Measurements from ENCODE around the gene HCAR1. TPM values are rescaled to one million over a fixed set of nuclear protein-coding genes. Genes with fewer than 3 reads are reported as not detected.
"Not testable (repeated sequence)": the region's sequence is repeated elsewhere in the genome, so short reads cannot be mapped to it uniquely, and the experiment has no call there.

The HCAR1 gene
- polyA plus RNA-seq, 1 of the 3 experiments (the other 2 are of a cell fraction), result not detected

DNA sequence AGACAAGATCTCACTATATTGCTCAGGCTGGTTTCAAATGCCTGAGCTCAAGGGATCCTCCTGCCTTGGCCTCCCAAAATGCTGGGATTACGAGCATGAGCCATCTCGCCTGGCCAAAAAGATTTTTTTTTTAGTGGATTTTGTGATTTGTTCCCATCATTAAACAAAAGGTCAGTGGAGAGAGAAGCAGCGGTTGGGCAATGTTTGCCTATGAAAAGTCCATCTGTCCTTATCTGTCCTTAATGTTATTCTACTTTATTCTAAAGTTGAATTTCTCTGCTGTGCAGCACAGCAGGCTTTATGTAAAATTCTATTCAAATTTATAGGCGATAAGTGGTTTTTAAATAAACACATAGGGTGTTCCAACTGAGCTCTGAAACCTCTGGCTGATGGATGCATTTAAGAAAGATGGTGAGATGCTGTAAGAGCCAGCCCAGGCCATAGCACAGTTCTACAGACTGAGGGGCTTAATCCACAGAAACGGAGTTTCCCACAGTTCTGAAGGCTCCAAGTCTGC, 46.3 kb downstream of the HCAR1 start:
- POLR2A ChIA-PET, result no interaction called here
- 0 out of 4 replicates have a peak, but pooled peaks cover 0 to 7% of the 10 kb centered on the region in 2 experiments for H3K4me1 ChIP-seq (ENCODE audit: control insufficient read depth in 1 of 2, insufficient read depth in 2 of 2, low read depth in 1 of 2, low read length in 1 of 2)
- H3K36me3 ChIP-seq (replicated peaks in 1 of 2; ENCODE audit: control insufficient read depth in 1 of 2, insufficient read depth in 2 of 2, low read length in 1 of 2), result no peaks in the 10 kb centered on the region
- H3F3A ChIP-seq (replicated peaks; ENCODE audit: insufficient read depth), result no peaks in the 10 kb centered on the region
- 82% methylated on average over 5 of the region's 5 CpGs for WGBS (ENCODE audit: low lambda C conversion rate)
- H3K9me2 ChIP-seq, result no peaks in the 10 kb centered on the region
- no peak overlapping the region for H3K4me2 ChIP-seq
- H3K79me2 ChIP-seq (ENCODE audit: insufficient read depth), result no peaks in the 10 kb centered on the region
- no peak overlapping the region for H3K9ac ChIP-seq
- no peaks in the 10 kb centered on the region for H3K9me3 ChIP-seq
- H3K27ac ChIP-seq (ENCODE audit: low read depth in 2 of 2, low read length in 1 of 2), result no peak overlapping the region
- no peak for TF ChIP-seq GATA2 (CRISPR knock-in tag; IDR thresholded peaks at IDR 0.05)
- TF ChIP-seq FOXJ3 (CRISPR knock-in tag; IDR thresholded peaks at IDR 0.05), result no peak
- TF ChIP-seq MEF2A (IDR thresholded peaks at IDR 0.05; ENCODE audit: borderline replicate concordance, low read depth), result no peak
- TF ChIP-seq FOXM1 (IDR thresholded peaks at IDR 0.05; ENCODE audit: low read depth), result no peak
- TF ChIP-seq FOSL2 (IDR thresholded peaks at IDR 0.05; ENCODE audit: borderline replicate concordance, low read depth), result no peak
- no peak for TF ChIP-seq RCOR1 (IDR thresholded peaks at IDR 0.05; ENCODE audit: low read length)
- no peaks in the 10 kb centered on the region for H3K27me3 ChIP-seq (ENCODE audit: insufficient read depth)
- no peak for DNase-seq
- no peaks in the 10 kb centered on the region for H4K20me1 ChIP-seq (ENCODE audit: insufficient read depth)
- CTCF ChIA-PET, result interaction anchor here (0.7 to 1.1 kb wide), 2 partner anchors 45 to 1520 kb away, joined by 3 to 4 read pairs; no protein-coding TSS in a partner anchor
- no peak overlapping the region for H3K4me3 ChIP-seq (ENCODE audit: low read depth in 2 of 2, low read length in 1 of 2)
- no peak overlapping the region for H2AFZ ChIP-seq (ENCODE audit: low read depth)

DNA sequence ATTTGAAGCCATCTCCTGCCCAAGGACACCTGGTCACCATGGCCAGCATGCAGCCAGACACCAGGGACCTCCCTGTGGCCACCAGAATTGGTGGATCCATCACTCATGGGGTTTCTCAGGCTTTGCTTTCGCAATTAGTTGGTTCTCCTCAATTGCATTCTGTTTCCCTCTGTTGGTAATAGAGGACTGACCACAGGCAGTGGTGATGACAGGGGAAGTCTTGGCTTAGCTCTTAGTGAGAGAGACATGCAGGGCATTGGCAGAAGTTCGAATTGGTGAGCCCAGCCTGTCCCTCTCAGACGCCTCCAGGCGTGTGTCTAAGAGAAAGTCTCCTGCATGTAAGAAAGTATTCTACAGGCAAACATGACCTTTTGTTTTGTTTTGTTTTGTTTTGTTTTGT, 48.8 kb downstream of the HCAR1 start:
- peaks cover 6% of the 10 kb centered on the region for H3F3A ChIP-seq (replicated peaks; ENCODE audit: insufficient read depth)
- H3K36me3 ChIP-seq (replicated peaks in 1 of 2; ENCODE audit: control insufficient read depth in 1 of 2, insufficient read depth in 2 of 2, low read length in 1 of 2), result no peaks in the 10 kb centered on the region
- no peak overlapping the region for H2AFZ ChIP-seq (ENCODE audit: low read depth)
- H3K9me3 ChIP-seq, result no peaks in the 10 kb centered on the region
- 0 out of 4 replicates have a peak, but pooled peaks cover 0 to 12% of the 10 kb centered on the region in 2 experiments for H3K4me1 ChIP-seq (ENCODE audit: control insufficient read depth in 1 of 2, insufficient read depth in 2 of 2, low read depth in 1 of 2, low read length in 1 of 2)
- no peak overlapping the region for H3K4me3 ChIP-seq (ENCODE audit: low read depth in 2 of 2, low read length in 1 of 2)
- H3K4me2 ChIP-seq, result no peak overlapping the region
- no peak for DNase-seq
- ChIA-PET POLR2A (no interaction called here), CTCF (no interaction called here)
- no peaks in the 10 kb centered on the region for H3K27me3 ChIP-seq (ENCODE audit: insufficient read depth)
- no peak overlapping the region for H3K27ac ChIP-seq (ENCODE audit: low read depth in 2 of 2, low read length in 1 of 2)
- no peak overlapping the region for H3K9ac ChIP-seq
- no peaks in the 10 kb centered on the region for H3K9me2 ChIP-seq
- WGBS (ENCODE audit: low lambda C conversion rate), result 84% methylated on average over 4 of the region's 4 CpGs
- no peaks in the 10 kb centered on the region for H4K20me1 ChIP-seq (ENCODE audit: insufficient read depth)
- H3K79me2 ChIP-seq (ENCODE audit: insufficient read depth), result no peaks in the 10 kb centered on the region
- TF ChIP-seq RAD21 (IDR thresholded peaks at IDR 0.05; ENCODE audit: low read length) (no peak), TCF12 (IDR thresholded peaks at IDR 0.05) (no peak)
- TF ChIP-seq, protein P1, sequence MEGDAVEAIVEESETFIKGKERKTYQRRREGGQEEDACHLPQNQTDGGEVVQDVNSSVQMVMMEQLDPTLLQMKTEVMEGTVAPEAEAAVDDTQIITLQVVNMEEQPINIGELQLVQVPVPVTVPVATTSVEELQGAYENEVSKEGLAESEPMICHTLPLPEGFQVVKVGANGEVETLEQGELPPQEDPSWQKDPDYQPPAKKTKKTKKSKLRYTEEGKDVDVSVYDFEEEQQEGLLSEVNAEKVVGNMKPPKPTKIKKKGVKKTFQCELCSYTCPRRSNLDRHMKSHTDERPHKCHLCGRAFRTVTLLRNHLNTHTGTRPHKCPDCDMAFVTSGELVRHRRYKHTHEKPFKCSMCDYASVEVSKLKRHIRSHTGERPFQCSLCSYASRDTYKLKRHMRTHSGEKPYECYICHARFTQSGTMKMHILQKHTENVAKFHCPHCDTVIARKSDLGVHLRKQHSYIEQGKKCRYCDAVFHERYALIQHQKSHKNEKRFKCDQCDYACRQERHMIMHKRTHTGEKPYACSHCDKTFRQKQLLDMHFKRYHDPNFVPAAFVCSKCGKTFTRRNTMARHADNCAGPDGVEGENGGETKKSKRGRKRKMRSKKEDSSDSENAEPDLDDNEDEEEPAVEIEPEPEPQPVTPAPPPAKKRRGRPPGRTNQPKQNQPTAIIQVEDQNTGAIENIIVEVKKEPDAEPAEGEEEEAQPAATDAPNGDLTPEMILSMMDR (IDR thresholded peaks at IDR 0.05), result no peak

DNA sequence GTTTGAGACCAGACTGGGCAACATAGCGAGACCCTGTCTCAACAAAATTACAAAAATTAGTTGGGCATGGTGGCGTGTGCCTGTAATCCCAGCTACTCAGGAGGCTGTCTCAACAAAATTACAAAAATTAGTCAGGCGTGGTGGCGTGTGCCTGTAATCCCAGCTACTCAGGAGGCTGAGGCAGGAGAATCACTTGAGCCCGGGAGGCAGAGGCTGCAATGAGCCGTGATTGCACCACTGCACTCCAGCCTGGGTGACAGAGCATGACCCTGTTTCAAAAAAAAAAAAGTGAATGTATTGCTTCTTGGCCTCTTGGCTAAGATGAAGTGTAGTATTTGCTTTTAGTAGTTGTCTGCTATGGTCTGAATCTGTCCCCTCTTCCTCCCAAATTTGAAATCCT, 49.7 kb downstream of the HCAR1 start:
- H4K20me1 ChIP-seq (ENCODE audit: insufficient read depth); H3K27me3 ChIP-seq (ENCODE audit: insufficient read depth); H3K9me2 ChIP-seq; H3K27ac ChIP-seq (ENCODE audit: low read depth in 2 of 2, low read length in 1 of 2); H3K79me2 ChIP-seq (ENCODE audit: insufficient read depth); H3K4me2 ChIP-seq; H2AFZ ChIP-seq (ENCODE audit: low read depth); POLR2A ChIA-PET; H3K9me3 ChIP-seq; H3K36me3 ChIP-seq (replicated peaks in 1 of 2; ENCODE audit: control insufficient read depth in 1 of 2, insufficient read depth in 2 of 2, low read length in 1 of 2); DNase-seq; H3K4me3 ChIP-seq (ENCODE audit: low read depth in 2 of 2, low read length in 1 of 2); H3K9ac ChIP-seq; H3F3A ChIP-seq (replicated peaks; ENCODE audit: insufficient read depth): not testable (repeated sequence)
- 0 out of 4 replicates have a peak, but pooled peaks cover 0 to 12% of the 10 kb centered on the region in 2 experiments for H3K4me1 ChIP-seq (ENCODE audit: control insufficient read depth in 1 of 2, insufficient read depth in 2 of 2, low read depth in 1 of 2, low read length in 1 of 2)
- CTCF ChIA-PET, result interaction anchor here (0.8 kb wide), 1 partner anchor 24 kb away, joined by 3 read pairs; no protein-coding TSS in a partner anchor
- WGBS (ENCODE audit: low lambda C conversion rate), result 80% methylated on average over 6 of the region's 6 CpGs

DNA sequence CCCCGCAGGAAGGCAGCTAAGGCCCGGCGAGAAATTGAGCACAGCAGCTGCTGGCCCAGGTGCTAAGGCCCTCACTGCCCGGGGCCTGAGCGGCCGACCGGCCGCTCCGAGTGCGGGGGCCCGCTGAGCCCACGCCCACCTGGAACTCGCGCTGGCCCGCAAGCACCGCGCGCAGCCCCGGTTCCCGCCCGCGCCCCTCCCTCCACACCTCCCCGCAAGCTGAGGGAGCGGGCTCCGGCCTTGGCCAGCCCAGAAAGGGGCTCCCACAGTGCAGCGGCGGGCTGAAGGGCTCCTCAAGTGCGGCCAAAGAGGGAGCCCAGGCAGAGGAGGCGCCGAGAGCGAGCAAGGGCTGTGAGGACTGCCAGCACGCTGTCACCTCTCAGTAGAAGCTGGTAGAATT, 53.9 kb downstream of the HCAR1 start:
- H3K4me3 ChIP-seq (ENCODE audit: low read depth in 2 of 2, low read length in 1 of 2); H3K9ac ChIP-seq; H4K20me1 ChIP-seq (ENCODE audit: insufficient read depth); H3K27ac ChIP-seq (ENCODE audit: low read depth in 2 of 2, low read length in 1 of 2); H3K27me3 ChIP-seq (ENCODE audit: insufficient read depth); H3F3A ChIP-seq (replicated peaks; ENCODE audit: insufficient read depth); H3K4me2 ChIP-seq; H3K79me2 ChIP-seq (ENCODE audit: insufficient read depth); POLR2A ChIA-PET; DNase-seq; H3K9me3 ChIP-seq; H3K36me3 ChIP-seq (replicated peaks in 1 of 2; ENCODE audit: control insufficient read depth in 1 of 2, insufficient read depth in 2 of 2, low read length in 1 of 2); H3K9me2 ChIP-seq; H2AFZ ChIP-seq (ENCODE audit: low read depth): not testable (repeated sequence)
- 0 out of 4 replicates have a peak, but pooled peaks cover 0 to 12% of the 10 kb centered on the region in 2 experiments for H3K4me1 ChIP-seq (ENCODE audit: control insufficient read depth in 1 of 2, insufficient read depth in 2 of 2, low read depth in 1 of 2, low read length in 1 of 2)
- CTCF ChIA-PET, result interaction anchor here (0.6 kb wide), 1 partner anchor 620 kb away, joined by 3 read pairs; no protein-coding TSS in a partner anchor
- WGBS (ENCODE audit: low lambda C conversion rate), result 100% methylated on average over 5 of the region's 32 CpGs
